HCT116 (cell line): ENCODE data around the gene STXBP3. TPM values are rescaled to one million over a fixed set of nuclear protein-coding genes. Genes with fewer than 3 reads are reported as not detected.

Experiments
- ATAC-seq: fragments of 200-7000 bp; cut with Tn5 transposase; 2 replicates; pipeline ENCODE4 v1.9.1; 2020; ENCODE audit warnings: mild to moderate bottlenecking, moderate library complexity
- BruUV-seq: library from RNA; stranded (reverse); fragments of 400-500 nt; replicated peaks from 2 replicates; lab custom pipeline; 2021; lab: Mats Ljungman, UMichigan
- CTCF ChIA-PET: fragments of 300-600 bp; sonication (Branson Sonifier 250); formaldehyde crosslinking; loops from one replicate; lab custom pipeline; 2021; ENCODE audit warnings: antibody characterized with exemption; lab: Charles Lee
- POLR2A ChIA-PET: fragments of 300-600, 350-600 bp; sonication (Branson Sonifier 250); formaldehyde crosslinking; loops from one replicate; lab custom pipeline; 2021; ENCODE audit warnings: antibody characterized with exemption; lab: Charles Lee
- RAD21 ChIA-PET, 2 experiments: fragments of 300-600 bp; sonication (Branson Sonifier 250); formaldehyde crosslinking; loops; one replicate each; lab custom pipeline; 2023; ENCODE audit warnings: low total read pairs in 2 of 2; ENCODE audit not compliant: uncharacterized antibody in 2 of 2, unreplicated experiment in 2 of 2, low non-redundant PET in 1 of 2; lab: Charles Lee
- DNase-seq: peaks from one replicate; pipeline ENCODE4 v3.0.0-alpha.2; 2010; ENCODE audit warnings: low read depth, low spot score
- H2AFZ ChIP-seq: fragments of 200-600 bp; shearing (Covaris generic), sonication (generic); 2 replicates; pipeline ENCODE4 v1.6.1; 2017; ENCODE audit warnings: low read depth, mixed run types, mixed read lengths, antibody characterized with exemption, low read length; ENCODE audit not compliant: poor library complexity, severe bottlenecking
- H3K27ac ChIP-seq: 2 replicates; pipeline ENCODE4 v1.5.1; 2012; ENCODE audit warnings: low read depth, low read length
- H3K27me3 ChIP-seq: fragments of 200-600 bp; sonication (generic); 2 replicates; pipeline ENCODE4 v1.6.1; 2016; ENCODE audit warnings: mixed run types, low read length, mixed read lengths; ENCODE audit not compliant: insufficient read depth
- H3K36me3 ChIP-seq, 2 experiments: fragments of 200-500 bp in 1 of 2; fragments of 200-600 bp in 1 of 2; sonication (Bioruptor generic) in 1 of 2; sonication (generic) in 1 of 2; 2 replicates each; pipeline versions ENCODE4 v1.5.1 to v1.6.1; 2014 to 2016; ENCODE audit warnings: low read length in 2 of 2, inconsistent platforms in 1 of 2, mixed read lengths in 1 of 2, mixed run types in 1 of 2; ENCODE audit not compliant: insufficient read depth in 2 of 2, control insufficient read depth in 1 of 2
- H3K4me1 ChIP-seq, 2 experiments: fragments of 200-600 bp in 1 of 2; sonication (generic) in 1 of 2; 2 replicates each; pipeline versions ENCODE4 v1.5.1 to v1.6.1; 2012 to 2017; ENCODE audit warnings: low read length in 2 of 2, inconsistent platforms in 1 of 2, mild to moderate bottlenecking in 1 of 2, mixed read lengths in 1 of 2, mixed run types in 1 of 2, moderate library complexity in 1 of 2; ENCODE audit not compliant: insufficient read depth in 2 of 2, control insufficient read depth in 1 of 2
- H3K4me2 ChIP-seq: fragments of 200-600 bp; sonication (generic); 2 replicates; pipeline ENCODE4 v1.6.1; 2017; ENCODE audit warnings: mixed run types, low read length, mixed read lengths
- H3K4me3 ChIP-seq, 2 experiments: fragments of 200-600 bp in 1 of 2; sonication (generic) in 1 of 2; replicated peaks in 1 of 2; 2 replicates each; pipeline ENCODE4 v1.5.1; 2011 to 2016; ENCODE audit warnings: low read length in 2 of 2, control low read depth in 1 of 2, low read depth in 1 of 2, mild to moderate bottlenecking in 1 of 2, mixed read lengths in 1 of 2, mixed run types in 1 of 2
- H3K79me2 ChIP-seq: fragments of 200-600 bp; sonication (generic); 2 replicates; pipeline ENCODE4 v1.6.1; 2017; ENCODE audit warnings: mild to moderate bottlenecking, mixed run types, low read length, moderate library complexity, mixed read lengths; ENCODE audit not compliant: insufficient read depth
- H3K9ac ChIP-seq: fragments of 200-600 bp; sonication (generic); 2 replicates; pipeline ENCODE4 v1.6.1; 2016; ENCODE audit warnings: low read length, mixed read lengths
- H3K9me2 ChIP-seq: fragments of 200-600 bp; sonication (generic), shearing (Covaris generic); 2 replicates; pipeline ENCODE4 v1.6.1; 2017; ENCODE audit warnings: mixed run types, mild to moderate bottlenecking, moderate library complexity; ENCODE audit not compliant: insufficient read depth
- H3K9me3 ChIP-seq, 2 experiments: fragments of 200-500 bp in 1 of 2; fragments of 200-600 bp in 1 of 2; sonication (Bioruptor generic) in 1 of 2; sonication (generic) in 1 of 2; 2 replicates each; pipeline ENCODE4 v1.6.1; 2014 to 2017; ENCODE audit warnings: low read length in 2 of 2, mixed read lengths in 2 of 2, inconsistent platforms in 1 of 2, low read depth in 1 of 2, mild to moderate bottlenecking in 1 of 2, mixed run types in 1 of 2, moderate library complexity in 1 of 2; ENCODE audit not compliant: control insufficient read depth in 1 of 2, insufficient read depth in 1 of 2
- H4K20me1 ChIP-seq: fragments of 200-600 bp; sonication (generic), shearing (Covaris generic); 2 replicates; pipeline ENCODE4 v1.6.1; 2017; ENCODE audit warnings: mixed run types, mild to moderate bottlenecking, moderate library complexity; ENCODE audit not compliant: insufficient read depth
- CBX3 ChIP-seq: IDR thresholded peaks from 2 replicates; pipeline ENCODE4 v1.6.1; 2012; ENCODE audit warnings: low read depth
- EZH2 ChIP-seq: fragments of 200-600 bp; sonication (generic); IDR thresholded peaks from 2 replicates; pipeline ENCODE4 v1.6.1; 2017; ENCODE audit warnings: antibody characterized with exemption, mixed run types
- POLR2A ChIP-seq: IDR thresholded peaks from 2 replicates; pipeline ENCODE4 v1.7.0; 2011; ENCODE audit warnings: borderline replicate concordance; ENCODE audit not compliant: insufficient read depth, insufficient read length; ENCODE audit errors: extremely low read depth
- POLR2AphosphoS5 ChIP-seq: IDR thresholded peaks from 2 replicates; pipeline ENCODE4 v1.6.1; 2011; ENCODE audit warnings: mild to moderate bottlenecking, low read depth, low read length, moderate library complexity
- SP1 ChIP-seq: IDR thresholded peaks from 2 replicates; pipeline ENCODE4 v1.6.1; 2012; ENCODE audit warnings: low read depth
- SRF ChIP-seq: IDR thresholded peaks from 2 replicates; pipeline ENCODE4 v1.6.1; 2012; ENCODE audit warnings: low read depth
- intact Hi-C: fragments of 100-400 bp; cut with micrococcal nuclease; formaldehyde crosslinking; loops from 2 replicates; pipeline ENCODE4 v1.10.0; 2022
- total RNA-seq: library from RNA; stranded (reverse); gene quantifications from one replicate; pipeline ENCODE4 v1.2.1, GENCODE V29; 2021; ENCODE audit not compliant: unreplicated experiment

Gene STXBP3
- total RNA-seq, 1 experiment from 2014 or later: 22.6 TPM

DNA sequence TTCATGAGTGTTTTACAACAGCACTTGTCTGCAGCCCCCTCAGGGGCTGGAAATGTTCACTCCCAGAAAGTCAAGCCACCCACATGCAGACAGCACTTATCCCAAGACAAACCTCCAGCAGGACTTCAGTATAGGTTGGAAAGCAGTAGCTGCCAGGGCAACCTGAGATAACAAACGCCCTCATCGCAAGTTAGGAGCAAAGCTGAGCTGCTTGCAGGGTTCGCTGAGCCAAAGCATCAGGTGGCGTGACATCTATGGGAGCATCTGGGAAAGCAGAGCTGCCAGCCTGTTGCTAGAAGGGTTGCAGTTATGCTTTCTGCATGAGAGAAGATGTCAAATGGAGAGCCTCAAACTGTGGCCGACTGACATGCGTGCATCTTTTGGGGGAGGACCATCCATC is 4.2 kb upstream of the STXBP3 start:
- BruUV-seq: no TSS peak
- RAD21 ChIA-PET: no interaction called here
- DNase-seq (no peak), ATAC-seq (no peak)
- H3K27ac ChIP-seq: no peak overlapping the region
- H3K9me3 ChIP-seq: no peaks in the 10 kb centered on the region
- H3K36me3 ChIP-seq: no peaks in the 10 kb centered on the region
- POLR2A ChIA-PET: no interaction called here
- no peak overlapping the region for H3K4me2 ChIP-seq
- H3K79me2 ChIP-seq: no peaks in the 10 kb centered on the region
- H3K9me2 ChIP-seq: no peaks in the 10 kb centered on the region
- H3K9ac ChIP-seq: no peak overlapping the region
- no peak for TF ChIP-seq SP1
- TF ChIP-seq SRF: no peak
- peaks cover 0 to 5% of the 10 kb centered on the region in 2 experiments; a peak in 3 of 4 replicates for H3K4me1 ChIP-seq
- H3K27me3 ChIP-seq: no peaks in the 10 kb centered on the region
- H3K4me3 ChIP-seq: no peak overlapping the region
- CTCF ChIA-PET: no interaction called here
- H4K20me1 ChIP-seq: no peaks in the 10 kb centered on the region
- intact Hi-C loops: no loop called here
- no peak overlapping the region for H2AFZ ChIP-seq

DNA sequence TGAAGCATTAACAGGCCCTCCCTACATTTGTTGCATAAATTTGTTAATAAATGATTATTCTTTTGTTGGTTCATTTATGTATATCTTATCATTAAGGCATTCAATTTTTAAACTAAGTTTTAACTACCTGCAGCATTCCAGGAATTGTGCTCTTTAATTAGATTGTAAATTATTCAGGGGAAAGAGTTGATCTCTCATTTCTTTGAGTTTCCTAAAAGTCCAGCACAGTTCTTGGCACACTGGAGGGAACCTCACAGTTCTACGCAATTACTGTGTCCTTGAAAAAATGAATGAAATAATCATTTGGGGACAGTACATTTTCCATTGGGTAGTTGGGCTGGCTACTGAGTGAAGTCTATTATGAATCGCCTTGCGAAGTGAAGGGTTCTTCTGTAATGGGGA is 493 bp upstream of the STXBP3 start:
- RAD21 ChIA-PET: no interaction called here
- CTCF ChIA-PET: no interaction called here

More for the DNA sequence above, 493 bp upstream of the STXBP3 start:
- H3K27ac ChIP-seq: no peak overlapping the region
- peak; percentile 0 for ATAC-seq
- no peak for DNase-seq
- no peaks in the 10 kb centered on the region for H3K36me3 ChIP-seq
- no peak overlapping the region for H3K9ac ChIP-seq
- peak overlapping the region; percentile 77 for H3K4me2 ChIP-seq
- peaks cover 15% of the 10 kb centered on the region for H3K79me2 ChIP-seq
- H3K27me3 ChIP-seq: no peaks in the 10 kb centered on the region
- H3K9me2 ChIP-seq: no peaks in the 10 kb centered on the region
- no peaks in the 10 kb centered on the region for H4K20me1 ChIP-seq
- TF ChIP-seq EZH2: no peak
- TF ChIP-seq POLR2A: no peak
- TF ChIP-seq POLR2AphosphoS5: no peak
- no peak for TF ChIP-seq CBX3
- TSS peak; percentile 87 for BruUV-seq
- POLR2A ChIA-PET: no interaction called here
- peaks cover 3 to 12% of the 10 kb centered on the region in 2 experiments; a peak in 3 of 4 replicates for H3K4me1 ChIP-seq
- no peaks in the 10 kb centered on the region for H3K9me3 ChIP-seq
- peak overlapping the region; percentile 91 for H2AFZ ChIP-seq
- H3K4me3 ChIP-seq: peak overlapping the region in 1 of 2 experiments; percentile 18; a peak in 2 of 4 replicates
- intact Hi-C loops: loop anchor here (1.0 to 5.0 kb wide), 2 partner anchors 54 to 152 kb away; partner anchors contain the start of gene PRPF38B
